ENCODE results near the gene AMIGO3. TPM values are rescaled to one million over a fixed set of nuclear protein-coding genes. Genes with fewer than 3 reads are reported as not detected.
A peak's percentile ranks its signal among the peaks of the same experiment; 100 is the strongest.

The AMIGO3 gene
- total RNA-seq, 1 experiment from 2014 or later: 4.0 TPM

DNA sequence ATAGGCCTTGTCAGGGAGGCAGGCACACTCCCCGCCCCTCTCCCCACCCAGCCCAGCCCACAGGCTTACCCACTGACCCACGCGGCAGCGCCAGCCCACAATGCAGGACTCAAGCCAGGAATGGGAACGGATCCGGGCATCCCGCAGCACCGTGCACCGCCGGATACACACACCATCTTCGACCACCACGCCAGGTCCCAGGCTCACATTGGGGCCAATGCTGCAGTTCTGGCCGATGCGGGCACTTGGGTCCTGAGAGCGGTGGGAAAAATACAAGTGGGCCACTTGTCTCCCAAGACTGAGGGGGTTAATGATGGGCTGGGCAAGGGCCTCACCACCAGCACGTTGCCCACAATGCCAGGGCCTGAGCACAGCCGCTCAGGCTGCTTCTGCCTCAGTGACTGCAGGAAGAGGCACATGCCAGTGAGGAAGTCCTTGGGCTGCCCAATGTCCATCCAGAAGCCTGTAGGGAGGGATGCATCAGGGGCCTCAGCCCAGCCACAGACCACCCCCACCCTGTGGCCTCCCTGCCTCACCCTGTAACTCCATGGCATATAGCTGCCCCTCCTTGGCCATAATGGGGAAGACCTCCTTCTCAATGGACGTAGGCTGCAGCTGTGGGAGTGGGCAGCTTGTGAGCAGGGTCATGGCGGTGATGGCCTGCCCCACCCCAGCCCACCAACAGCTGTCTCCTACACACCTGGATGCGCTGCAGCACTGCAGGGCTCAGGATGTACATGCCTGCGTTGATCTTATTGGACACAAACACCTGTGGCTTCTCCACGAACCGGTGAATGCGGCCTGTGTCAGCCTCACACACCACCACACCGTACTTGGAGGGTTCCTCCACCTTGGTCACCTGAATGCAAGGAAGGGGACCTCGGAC lies 2.7 kb upstream of the AMIGO3 start:
- Histone ChIP-seq H3K36me3 (peaks cover 62% of the 10 kb centered on the region), H3K4me1 (replicated peaks) (peaks cover 31% of the 10 kb centered on the region), H3K27me3 (replicated peaks) (no peaks in the 10 kb centered on the region), H3K4me3 (peak overlapping the region; percentile 93; the same call in 1 of the 2 replicates), H3K27ac (no peak overlapping the region), H3K9me3 (replicated peaks) (no peaks in the 10 kb centered on the region; the same call in 1 of the 2 replicates)
- DNase-seq (ENCODE audit: low read depth in 1 of 2, low spot score in 2 of 2): no peak

DNA sequence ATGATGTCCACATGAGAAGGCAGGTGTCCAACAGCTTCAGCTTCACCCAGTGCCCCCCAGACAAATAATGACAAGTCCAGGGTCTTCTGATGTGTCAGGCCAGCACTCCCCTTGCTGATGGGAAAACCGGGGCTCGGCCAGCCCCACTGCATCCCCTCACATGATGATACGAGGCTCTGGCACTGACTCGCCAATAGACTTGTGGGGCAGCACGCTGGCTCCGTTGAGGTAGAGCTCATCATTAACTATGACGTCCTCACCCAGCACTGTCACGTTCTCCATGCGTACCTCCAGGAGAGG lies 2.1 kb upstream of the AMIGO3 start:
- Histone ChIP-seq H3K4me1 (replicated peaks) (peaks cover 31% of the 10 kb centered on the region), H3K27ac (no peak overlapping the region), H3K27me3 (replicated peaks) (no peaks in the 10 kb centered on the region), H3K9me3 (replicated peaks) (no peaks in the 10 kb centered on the region; the same call in 1 of the 2 replicates), H3K4me3 (no peak overlapping the region), H3K36me3 (peaks cover 62% of the 10 kb centered on the region)
- no peak for DNase-seq (ENCODE audit: low read depth in 1 of 2, low spot score in 2 of 2)

DNA sequence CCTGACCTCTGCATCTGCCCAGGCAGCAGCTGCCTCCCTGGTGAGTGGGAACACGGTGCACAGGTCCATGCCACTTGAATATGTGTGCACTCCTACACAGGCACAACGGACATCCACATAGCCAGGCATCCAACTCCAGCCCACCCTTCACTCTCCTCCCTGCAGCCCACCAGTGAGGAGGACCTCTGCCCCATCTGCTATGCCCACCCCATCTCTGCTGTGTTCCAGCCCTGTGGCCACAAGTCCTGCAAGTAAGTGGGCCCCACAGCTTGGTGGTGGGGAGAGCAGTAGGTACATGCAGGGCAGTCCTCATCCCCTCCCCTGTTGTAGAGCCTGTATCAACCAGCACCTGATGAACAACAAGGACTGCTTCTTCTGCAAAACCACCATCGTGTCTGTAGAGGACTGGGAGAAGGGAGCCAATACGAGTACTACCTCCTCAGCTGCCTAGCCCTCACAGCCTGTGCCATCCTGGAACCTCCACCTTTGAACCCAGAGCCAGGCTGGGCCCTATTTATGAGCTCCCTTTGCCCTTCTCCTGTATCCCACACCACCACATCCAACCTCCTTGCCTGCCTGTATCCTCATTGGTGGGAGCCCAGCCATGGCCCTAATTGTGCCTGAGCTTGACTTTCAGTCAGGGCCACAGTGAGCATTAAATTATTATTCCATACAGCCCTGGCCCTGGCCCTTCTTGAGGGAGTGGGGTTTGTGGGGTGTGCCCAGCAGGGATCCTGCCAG lies 1.5 kb upstream of the AMIGO3 start:
- H3K36me3 ChIP-seq: peaks cover 60% of the 10 kb centered on the region
- no peak overlapping the region for H3K4me3 ChIP-seq
- no peak overlapping the region for H3K27ac ChIP-seq
- H3K4me1 ChIP-seq (replicated peaks): peaks cover 31% of the 10 kb centered on the region
- no peaks in the 10 kb centered on the region for H3K27me3 ChIP-seq (replicated peaks)
- no peaks in the 10 kb centered on the region; the same call in 1 of the 2 replicates for H3K9me3 ChIP-seq (replicated peaks)
- no peak for DNase-seq (ENCODE audit: low read depth in 1 of 2, low spot score in 2 of 2)

DNA sequence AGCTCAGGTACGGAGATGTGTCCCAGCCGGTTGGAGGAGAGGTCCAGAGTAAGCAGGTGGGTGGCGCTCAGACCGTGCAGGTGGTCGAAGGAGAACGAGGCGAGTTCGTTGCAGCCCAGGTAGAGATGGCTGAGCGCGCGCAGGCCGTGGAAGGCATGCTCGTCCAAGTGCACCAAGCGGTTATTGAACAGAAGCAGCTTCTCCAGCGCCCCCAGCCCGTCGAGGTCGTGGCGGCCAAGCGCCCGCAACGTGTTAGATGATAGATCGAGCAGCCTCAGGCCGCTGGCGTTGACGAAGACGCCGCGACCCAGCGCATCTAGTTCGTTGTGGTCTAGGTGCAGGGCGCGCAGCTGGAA lies 648 bp downstream of the AMIGO3 start:
- Histone ChIP-seq H3K9me3 (replicated peaks) (no peaks in the 10 kb centered on the region; the same call in 1 of the 2 replicates), H3K36me3 (peaks cover 60% of the 10 kb centered on the region), H3K27ac (no peak overlapping the region), H3K4me3 (peak overlapping the region; percentile 39), H3K27me3 (replicated peaks) (no peaks in the 10 kb centered on the region), H3K4me1 (replicated peaks) (peaks cover 24% of the 10 kb centered on the region)
- no peak for DNase-seq (ENCODE audit: low read depth in 1 of 2, low spot score in 2 of 2)

DNA sequence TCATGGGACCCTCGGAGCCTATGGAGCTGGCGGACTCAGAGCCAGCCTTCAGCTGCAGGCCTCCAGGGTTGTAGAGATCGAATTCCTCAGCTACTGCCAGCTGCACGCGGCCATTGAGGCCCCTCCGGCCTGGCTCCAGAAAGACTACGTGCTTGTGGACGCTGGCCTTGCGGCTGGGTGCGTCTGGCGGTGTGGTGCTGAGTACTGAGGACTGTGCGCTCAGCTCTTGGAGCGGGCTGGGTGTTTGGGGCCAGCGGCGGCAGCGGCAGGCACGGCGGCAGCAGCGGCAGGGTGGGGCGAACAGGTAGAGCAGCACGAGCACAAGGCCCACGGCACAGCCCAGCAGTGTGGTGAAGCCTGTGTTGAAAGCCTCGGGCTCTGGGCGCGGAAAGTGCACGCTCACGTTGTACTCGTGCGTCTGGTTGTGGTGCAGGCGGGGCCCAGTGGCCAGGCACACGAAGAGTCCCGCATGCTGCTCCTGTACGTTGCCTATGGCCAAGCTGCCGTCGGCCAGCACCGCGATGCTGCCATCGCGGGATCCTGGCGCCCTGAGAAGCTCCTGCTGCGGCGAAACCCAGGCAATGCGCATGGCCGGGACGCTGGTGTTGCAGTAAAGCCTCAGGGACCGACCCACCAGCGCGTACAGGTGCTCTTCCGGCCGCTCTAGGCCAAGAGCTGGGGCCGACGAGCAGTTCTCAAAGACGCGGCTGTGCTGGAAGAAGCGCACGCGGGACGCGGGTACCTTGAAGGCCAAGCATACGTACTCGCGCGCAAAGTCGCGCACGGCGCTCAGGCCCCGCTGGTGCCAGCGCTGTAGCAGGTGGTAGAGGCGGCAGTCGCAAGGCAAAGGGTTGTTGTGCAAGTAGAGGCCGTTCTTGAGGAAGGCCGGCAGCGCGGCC lies 1.3 kb downstream of the AMIGO3 start:
- peaks cover 54% of the 10 kb centered on the region for H3K36me3 ChIP-seq
- no peak for DNase-seq (ENCODE audit: low read depth in 1 of 2, low spot score in 2 of 2)
- H3K4me3 ChIP-seq: no peak overlapping the region
- no peak overlapping the region for H3K27ac ChIP-seq
- no peaks in the 10 kb centered on the region; the same call in 1 of the 2 replicates for H3K9me3 ChIP-seq (replicated peaks)
- H3K4me1 ChIP-seq (replicated peaks): peaks cover 24% of the 10 kb centered on the region
- H3K27me3 ChIP-seq (replicated peaks): no peaks in the 10 kb centered on the region

DNA sequence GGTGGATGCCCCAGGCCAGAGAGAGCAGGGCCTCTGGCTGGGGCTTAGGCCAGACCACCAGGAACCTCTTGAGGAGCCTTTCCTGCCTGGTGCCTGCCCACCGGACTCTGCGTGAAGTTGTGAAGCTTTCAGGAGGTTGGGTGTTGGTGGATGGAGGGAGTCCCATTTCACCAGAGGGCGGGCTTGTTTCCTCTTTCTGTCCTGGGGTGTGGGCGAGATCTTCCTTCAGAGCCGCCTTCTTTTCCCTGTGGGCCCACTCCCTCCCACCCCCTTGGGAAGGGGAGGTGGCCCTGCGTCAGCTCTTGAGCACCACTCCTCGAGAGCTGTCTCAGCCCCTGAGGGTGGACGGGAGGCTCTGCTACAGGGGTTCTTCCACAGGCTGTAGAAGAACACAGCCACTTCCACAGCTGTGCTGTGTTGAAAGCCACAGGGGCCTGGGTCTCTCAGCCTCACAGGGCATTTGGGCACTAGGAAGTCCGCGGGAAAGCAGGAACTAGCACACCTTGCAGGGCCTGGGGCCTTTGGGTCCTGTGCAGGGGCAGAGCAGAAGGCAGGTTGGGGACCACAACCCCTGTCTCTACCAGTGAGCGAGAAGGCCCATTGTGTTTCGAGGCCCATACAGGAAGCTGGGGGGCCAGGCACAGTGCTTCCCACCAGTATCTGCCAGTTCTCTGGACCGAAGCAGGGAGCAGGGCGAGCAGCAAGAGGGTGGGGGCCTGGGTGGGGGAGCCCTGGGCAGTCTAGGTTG lies 2.1 kb downstream of the AMIGO3 start:
- H3K9me3 ChIP-seq (replicated peaks): no peaks in the 10 kb centered on the region; the same call in 1 of the 2 replicates
- H3K27me3 ChIP-seq (replicated peaks): no peaks in the 10 kb centered on the region
- no peak for DNase-seq (ENCODE audit: low read depth in 1 of 2, low spot score in 2 of 2)
- H3K36me3 ChIP-seq: peaks cover 46% of the 10 kb centered on the region
- no peak overlapping the region for H3K4me3 ChIP-seq
- no peak overlapping the region for H3K27ac ChIP-seq
- H3K4me1 ChIP-seq (replicated peaks): peaks cover 15% of the 10 kb centered on the region

DNA sequence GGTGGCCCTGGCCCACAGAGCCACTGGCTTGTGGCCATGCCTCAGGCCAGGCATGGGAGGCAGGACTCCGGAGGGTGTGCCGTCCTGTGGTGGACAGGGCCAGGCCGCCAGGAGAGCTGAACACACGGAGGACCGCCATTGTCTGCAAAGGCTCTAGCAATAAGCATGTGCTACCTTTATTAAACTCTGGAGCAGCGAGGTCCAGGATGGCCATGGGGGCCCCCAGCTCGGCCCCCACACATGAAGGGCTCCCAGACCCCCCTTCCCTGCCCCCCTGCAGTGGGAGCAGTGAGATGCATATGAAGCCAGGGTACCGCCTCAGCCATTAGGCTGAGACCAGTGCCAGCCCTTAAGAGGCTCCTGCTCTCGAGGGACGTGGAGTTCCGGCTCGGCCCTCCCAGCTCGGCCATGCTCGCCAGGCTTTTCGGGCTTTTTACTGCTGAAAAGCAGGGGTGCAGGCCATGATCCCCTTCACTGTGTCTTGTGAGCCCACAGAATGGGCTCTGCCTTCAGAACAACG lies 2.7 kb downstream of the AMIGO3 start:
- no peak overlapping the region for H3K4me3 ChIP-seq
- H3K36me3 ChIP-seq: peaks cover 41% of the 10 kb centered on the region
- DNase-seq (ENCODE audit: low read depth in 1 of 2, low spot score in 2 of 2): no peak
- H3K9me3 ChIP-seq (replicated peaks): no peaks in the 10 kb centered on the region; the same call in 1 of the 2 replicates
- peaks cover 14% of the 10 kb centered on the region for H3K4me1 ChIP-seq (replicated peaks)
- no peak overlapping the region for H3K27ac ChIP-seq
- no peaks in the 10 kb centered on the region for H3K27me3 ChIP-seq (replicated peaks)

DNA sequence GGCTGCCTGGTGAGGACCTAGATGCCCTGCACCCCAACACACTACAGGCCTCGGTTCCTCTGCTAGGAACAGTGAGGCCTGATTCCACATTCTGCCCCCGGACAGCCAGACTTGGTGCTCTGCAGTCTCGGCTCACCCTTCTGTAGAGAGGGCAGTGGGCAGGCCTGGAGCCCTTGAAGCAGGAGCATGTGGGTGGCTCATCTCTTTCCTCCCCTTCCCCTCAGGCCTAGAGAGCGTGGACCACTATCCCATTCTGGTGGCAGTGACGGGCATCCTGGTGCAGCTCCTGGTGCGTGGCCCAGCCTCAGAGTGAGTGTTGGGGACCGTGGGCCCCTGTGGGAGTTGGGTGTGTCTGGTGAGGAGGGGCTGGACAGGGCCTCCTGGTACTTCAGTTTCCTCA lies 3.3 kb downstream of the AMIGO3 start:
- Histone ChIP-seq H3K36me3 (peaks cover 35% of the 10 kb centered on the region), H3K27ac (no peak overlapping the region), H3K4me3 (no peak overlapping the region), H3K27me3 (replicated peaks) (no peaks in the 10 kb centered on the region), H3K9me3 (replicated peaks) (no peaks in the 10 kb centered on the region; the same call in 1 of the 2 replicates), H3K4me1 (replicated peaks) (peaks cover 14% of the 10 kb centered on the region)
- no peak for DNase-seq (ENCODE audit: low read depth in 1 of 2, low spot score in 2 of 2)

DNA sequence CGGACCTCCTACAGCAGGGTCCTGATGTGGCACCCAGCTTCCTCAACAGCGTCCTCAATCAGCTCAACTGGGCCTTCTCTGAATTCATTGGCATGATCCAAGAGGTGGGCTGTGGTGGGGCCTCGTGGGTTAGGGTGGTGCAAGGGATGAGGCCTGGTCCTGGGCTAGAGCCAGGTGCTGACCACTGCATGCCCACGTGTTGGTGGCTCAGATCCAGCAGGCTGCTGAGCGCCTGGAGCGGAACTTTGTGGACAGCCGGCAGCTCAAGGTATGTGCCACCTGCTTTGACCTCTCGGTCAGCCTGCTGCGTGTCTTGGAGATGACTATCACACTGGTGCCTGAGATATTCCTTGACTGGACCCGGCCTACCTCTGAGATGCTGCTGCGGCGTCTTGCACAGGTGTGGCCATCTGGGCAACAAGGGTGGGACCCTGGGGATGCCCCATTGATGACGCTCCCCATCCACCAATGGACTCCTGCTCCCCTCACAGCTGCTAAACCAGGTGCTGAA lies 3.8 kb downstream of the AMIGO3 start:
- H3K27ac ChIP-seq: no peak overlapping the region
- no peaks in the 10 kb centered on the region; the same call in 1 of the 2 replicates for H3K9me3 ChIP-seq (replicated peaks)
- H3K27me3 ChIP-seq (replicated peaks): no peaks in the 10 kb centered on the region
- no peak overlapping the region for H3K4me3 ChIP-seq
- H3K36me3 ChIP-seq: peaks cover 30% of the 10 kb centered on the region
- no peak for DNase-seq (ENCODE audit: low read depth in 1 of 2, low spot score in 2 of 2)
- peaks cover 14% of the 10 kb centered on the region for H3K4me1 ChIP-seq (replicated peaks)

DNA sequence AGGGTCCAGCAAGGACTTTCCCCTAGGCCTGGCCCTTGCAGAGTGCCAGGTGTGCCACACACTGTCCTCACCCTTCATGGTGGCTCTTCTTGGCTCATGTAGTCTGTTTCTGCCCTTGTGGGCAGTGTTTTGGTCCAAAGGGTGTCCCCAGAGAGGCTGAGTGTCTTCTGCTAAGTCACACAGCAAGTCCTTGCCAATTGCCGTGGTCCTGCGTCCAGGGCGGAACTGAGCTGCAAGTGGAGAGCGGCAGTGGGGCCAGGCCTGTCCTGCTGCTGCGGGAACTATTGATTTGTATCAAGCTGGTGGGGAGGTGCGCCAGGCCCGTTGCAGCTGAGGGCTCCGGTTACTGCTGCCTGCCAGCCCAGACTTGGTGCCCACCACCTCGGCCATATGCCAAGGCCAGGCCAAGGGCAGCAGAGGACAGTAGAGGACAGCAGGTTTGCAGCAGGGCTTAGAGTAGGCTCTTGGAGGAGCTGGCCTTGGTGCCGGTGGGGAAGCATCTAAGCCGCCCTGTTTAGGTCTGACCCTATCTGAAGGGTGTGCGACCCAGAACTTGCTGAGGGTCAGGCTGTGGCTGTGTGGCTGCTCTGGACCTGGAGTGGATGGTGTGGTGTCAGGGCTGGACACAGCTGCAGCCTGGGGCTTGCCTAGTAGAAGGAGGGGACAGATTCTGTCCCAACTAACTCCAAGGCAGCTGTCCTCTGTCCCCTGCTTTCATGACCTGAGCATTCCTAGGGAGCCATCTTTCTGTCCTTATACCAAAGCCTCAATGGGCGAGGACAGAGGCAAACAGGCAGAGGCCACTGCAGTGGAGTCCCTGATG lies 4.5 kb downstream of the AMIGO3 start:
- Histone ChIP-seq H3K36me3 (peaks cover 23% of the 10 kb centered on the region), H3K27me3 (replicated peaks) (no peaks in the 10 kb centered on the region), H3K27ac (no peak overlapping the region), H3K9me3 (replicated peaks) (no peaks in the 10 kb centered on the region; the same call in 1 of the 2 replicates), H3K4me1 (replicated peaks) (peaks cover 14% of the 10 kb centered on the region), H3K4me3 (no peak overlapping the region)
- DNase-seq (ENCODE audit: low read depth in 1 of 2, low spot score in 2 of 2): no peak

DNA sequence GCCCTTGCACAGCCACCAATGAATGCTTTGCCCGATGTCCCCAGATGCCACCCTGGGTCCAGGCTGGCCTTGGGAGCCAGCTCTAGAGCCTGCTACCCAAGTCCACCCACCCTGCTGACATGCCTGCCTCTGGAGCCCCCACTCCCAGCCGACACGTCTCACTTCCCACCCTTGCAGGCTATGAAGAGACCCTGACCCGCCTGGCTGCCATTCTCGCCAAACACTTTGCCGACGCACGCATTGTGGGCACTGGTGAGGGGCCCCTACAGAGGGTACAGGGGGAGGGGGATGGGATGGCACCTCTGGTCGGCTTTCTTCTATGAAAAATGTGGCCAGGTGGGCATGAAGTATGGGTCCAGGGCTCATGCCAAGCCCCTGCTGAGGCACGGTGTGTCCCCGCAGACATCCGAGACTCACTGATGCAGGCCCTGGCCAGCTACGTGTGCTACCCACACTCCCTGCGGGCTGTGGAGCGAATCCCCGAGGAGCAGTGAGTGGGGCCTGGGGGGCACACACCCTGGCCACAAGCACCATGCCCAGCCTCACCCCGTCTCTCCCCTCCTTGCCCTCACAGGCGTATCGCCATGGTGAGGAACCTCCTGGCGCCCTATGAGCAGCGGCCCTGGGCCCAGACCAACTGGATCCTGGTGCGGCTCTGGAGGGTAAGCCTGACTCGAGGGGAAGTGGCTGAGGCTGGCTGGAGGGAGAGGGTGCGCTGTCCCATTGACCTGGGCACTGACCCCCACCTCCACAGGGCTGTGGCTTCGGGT lies 6.0 kb downstream of the AMIGO3 start:
- Histone ChIP-seq H3K4me1 (replicated peaks) (peaks cover under 1% of the 10 kb centered on the region; the same call in 1 of the 2 replicates), H3K36me3 (peaks cover 15% of the 10 kb centered on the region), H3K9me3 (replicated peaks) (no peaks in the 10 kb centered on the region), H3K4me3 (no peak overlapping the region), H3K27ac (no peak overlapping the region), H3K27me3 (replicated peaks) (no peaks in the 10 kb centered on the region)
- DNase-seq (ENCODE audit: low read depth in 1 of 2, low spot score in 2 of 2): no peak

All from SJSA1 (cell line).